GM18520 (cell line): ENCODE data around the gene MDH2.
"Not testable (repeated sequence)": the region's sequence is repeated elsewhere in the genome, so short reads cannot be mapped to it uniquely, and the experiment has no call there.

Experiments used
- ATAC-seq: cut with Tn5 transposase; IDR thresholded peaks from one replicate; pipeline ENCODE4 v1.9.1; 2021; ENCODE audit not compliant: unreplicated experiment

MDH2 gene

GRCh38 chr7:76071316-76072242 lies 23.7 kb downstream of the MDH2 start:
- no peak for ATAC-seq

- ATAC-seq = no peak
Observed at GRCh38 chr7:76072243-76073148, 24.6 kb downstream of the MDH2 start.

- no peak for ATAC-seq
Observed at GRCh38 chr7:76073335-76073990, 25.6 kb downstream of the MDH2 start.

- no peak for ATAC-seq
Observed at GRCh38 chr7:76074306-76074971, 26.5 kb downstream of the MDH2 start.

DNA sequence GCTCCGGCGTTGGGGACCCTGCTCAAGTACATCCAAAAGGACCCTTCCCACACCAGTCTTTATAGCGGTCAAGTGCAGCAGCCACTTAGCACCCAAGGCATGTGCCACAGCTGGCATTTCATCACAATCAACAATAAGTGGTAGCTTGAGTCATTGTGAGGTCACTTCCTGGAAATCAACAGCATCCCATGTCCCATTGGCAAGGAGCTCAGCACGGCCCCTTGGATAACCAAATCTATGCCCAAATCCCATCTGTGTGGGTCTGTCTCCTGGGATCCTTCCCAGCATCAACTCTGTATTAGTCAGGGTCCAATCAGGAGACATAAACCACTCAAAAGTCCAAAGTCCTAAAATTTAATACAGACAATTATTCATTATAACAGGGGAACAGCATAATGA lies 27.1 kb downstream of the MDH2 start:
- no peak for ATAC-seq

DNA sequence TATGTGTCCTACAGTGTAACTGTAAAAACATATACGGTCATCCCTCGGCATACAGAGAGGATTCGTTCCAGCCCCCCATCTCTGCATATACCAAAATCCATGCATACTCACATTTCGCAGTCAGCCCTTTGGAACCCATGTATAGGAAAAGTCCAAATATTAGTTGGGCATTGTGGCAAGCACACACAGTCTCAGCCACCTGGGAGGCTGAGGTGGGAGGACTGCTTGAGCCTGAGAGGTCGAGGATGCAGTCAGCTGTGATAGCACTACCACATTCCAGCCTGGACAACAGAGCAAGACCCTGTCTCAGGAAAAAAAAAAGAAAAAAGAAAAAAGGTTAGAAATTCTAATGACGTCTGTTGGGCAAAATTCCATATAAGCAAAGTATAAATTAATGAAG lies 29.1 kb downstream of the MDH2 start:
- ATAC-seq = no peak

GRCh38 chr7:76077435-76077834 lies 29.5 kb downstream of the MDH2 start:
- ATAC-seq = no peak

- no peak for ATAC-seq
Observed at GRCh38 chr7:76080204-76080603, 32.3 kb downstream of the MDH2 start.

GRCh38 chr7:76084115-76084514 lies 36.2 kb downstream of the MDH2 start:
- not testable (repeated sequence) for ATAC-seq

DNA sequence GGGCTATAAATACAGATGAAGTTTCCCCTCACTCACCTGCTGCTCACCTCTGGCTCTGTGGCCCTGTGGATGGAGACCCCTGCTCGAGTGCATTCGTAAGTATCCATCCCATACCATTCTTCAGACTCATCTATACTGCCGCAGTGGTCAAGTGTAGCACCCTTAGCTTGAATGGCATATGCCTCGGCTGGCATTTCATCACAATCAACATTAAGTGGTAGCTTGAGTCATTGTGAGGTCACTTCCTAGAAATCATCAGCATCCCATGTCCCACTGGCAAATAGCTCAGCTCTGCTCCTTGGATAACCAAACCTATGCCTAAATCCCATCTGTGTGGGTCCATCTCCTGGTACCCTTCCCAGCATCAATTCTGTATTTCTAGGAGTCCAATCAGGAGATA lies 38.2 kb downstream of the MDH2 start:
- ATAC-seq = no peak

DNA sequence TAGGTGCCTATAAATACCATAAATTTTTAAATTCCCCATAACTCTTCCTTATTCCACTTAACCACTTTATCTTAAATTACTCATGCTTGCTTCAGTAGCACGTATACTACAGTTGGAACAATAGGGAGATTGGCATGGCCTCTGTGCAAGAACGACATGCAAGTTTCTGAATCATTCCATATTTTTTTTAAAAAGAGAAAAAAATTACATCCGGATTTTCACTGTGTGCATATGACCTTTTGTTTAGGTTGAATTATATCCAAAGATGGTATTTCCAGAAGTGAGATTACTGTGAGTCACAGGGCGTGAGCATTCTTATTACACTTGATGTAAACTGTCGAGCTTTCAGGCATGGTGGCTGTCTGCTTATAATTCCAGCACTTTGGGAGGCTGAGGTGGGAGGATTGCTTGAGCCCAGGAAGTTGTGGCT lies 39.5 kb downstream of the MDH2 start:
- not testable (repeated sequence) for ATAC-seq

- ATAC-seq = no peak
Observed at GRCh38 chr7:76089865-76090475, 42.1 kb downstream of the MDH2 start.

DNA sequence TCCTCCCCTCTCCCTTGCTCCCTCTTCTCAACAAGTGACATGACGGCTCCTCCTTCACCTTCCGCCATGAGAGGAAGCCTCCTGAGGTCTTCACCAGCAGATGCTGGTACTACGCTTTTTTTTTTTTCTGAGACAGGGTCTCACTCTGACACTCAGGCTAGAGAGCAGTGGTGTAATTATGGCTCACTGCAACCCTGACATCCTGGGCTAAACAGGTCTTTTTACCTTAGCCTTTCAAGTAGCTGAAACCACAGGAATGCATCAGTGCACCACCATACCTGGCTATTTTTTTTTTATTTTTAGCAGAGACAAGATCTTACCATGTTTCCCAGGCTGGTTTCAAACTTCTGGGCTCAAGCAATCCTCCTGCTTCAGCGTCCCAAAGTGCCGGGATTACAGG lies 43.6 kb downstream of the MDH2 start:
- no peak for ATAC-seq

GRCh38 chr7:76093531-76093930 lies 45.6 kb downstream of the MDH2 start:
- not testable (repeated sequence) for ATAC-seq

DNA sequence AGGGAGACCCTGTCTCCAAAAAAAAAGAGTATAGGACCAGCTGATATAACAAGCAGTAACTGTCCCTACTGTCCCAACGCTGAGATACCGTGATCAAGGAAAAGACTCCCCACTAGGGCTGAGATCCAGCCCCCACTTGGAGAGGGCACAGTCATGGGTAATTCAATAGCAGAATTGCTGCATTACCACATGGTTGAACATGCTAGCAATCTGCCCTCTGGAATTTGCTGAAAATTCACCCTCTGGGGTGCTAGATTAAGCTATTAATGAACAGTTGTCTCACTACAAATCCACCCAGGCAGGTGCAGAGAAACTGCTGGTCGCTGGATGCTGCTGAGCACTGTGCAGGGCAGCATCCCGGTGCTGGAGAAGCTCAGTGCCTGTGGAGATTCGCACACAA lies 46.4 kb downstream of the MDH2 start:
- ATAC-seq = not testable (repeated sequence)

DNA sequence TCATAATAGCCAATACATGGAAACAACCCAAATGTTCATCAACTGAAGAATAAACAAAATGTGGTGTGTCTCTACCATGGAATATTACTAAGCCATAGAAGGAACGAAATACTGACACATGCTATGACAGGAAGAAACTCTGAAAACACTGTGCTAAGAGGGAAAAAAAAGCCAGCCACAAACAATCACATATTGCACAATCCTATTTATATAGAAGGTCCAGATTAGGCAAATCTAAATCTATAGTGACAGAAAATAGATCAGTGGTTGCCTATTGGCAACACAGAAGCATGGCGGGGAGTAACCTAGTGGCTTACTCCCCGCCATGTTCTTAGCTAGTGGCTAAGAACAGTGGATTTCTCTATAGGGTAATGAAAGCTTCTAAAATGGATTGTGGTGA lies 48.0 kb downstream of the MDH2 start:
- no peak for ATAC-seq

DNA sequence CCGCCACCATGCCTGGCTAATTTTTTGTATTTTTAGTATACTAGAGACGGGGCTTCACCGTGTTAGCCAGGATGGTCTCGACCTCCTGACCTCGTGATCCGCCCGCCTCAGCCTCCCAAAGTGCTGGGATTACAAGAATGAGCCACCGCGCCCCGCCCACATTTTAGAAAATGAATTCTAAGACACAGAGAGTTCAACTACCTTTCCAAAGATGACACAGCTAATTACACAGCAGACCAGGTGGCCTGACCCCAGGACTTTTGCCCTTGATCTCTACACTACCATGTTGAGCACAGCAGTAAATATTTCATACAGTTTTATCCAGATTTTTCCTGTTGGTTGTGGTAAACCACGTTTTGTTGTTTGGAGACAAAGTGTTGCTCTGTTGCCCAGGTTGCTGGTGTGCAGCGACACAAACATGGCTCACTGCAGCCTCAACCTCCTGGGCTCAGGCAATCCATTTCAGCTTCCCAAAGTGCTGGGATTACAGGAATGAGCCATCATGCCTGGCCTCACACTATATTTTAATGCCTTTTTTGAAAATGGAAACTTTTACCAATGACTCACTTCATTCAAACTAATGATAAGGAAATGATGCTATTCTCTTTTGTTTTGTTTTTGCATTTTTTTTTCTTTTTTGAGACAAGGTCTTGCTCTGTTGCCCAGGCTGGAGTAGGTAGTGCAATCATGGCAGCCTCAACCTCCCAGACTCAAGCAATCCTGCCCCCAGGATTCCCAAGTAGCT lies 54.0 kb downstream of the MDH2 start:
- ATAC-seq = not testable (repeated sequence)

GRCh38 chr7:76103788-76104187 lies 55.9 kb downstream of the MDH2 start:
- not testable (repeated sequence) for ATAC-seq

DNA sequence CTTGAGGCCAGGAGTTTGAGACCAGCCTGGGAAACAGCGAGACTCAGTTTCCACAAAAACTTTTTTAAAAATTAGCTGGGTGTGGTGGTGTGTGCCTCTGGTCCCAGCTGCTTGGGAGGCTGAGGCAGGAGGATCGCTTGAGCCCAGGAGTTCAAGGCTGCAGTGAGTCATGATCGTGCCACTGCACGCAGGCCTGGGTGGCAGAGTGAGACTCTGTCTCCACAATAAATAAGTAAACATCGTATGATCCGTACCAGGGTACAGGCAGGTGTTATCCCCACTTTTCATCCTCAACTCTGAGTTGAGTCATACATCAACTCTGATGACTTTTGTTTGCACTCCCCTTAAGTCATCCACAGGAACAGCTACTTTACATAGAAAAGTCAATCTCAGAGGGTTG lies 58.2 kb downstream of the MDH2 start:
- ATAC-seq = not testable (repeated sequence)

- ATAC-seq = no peak
Observed at GRCh38 chr7:76106893-76107292, 59.0 kb downstream of the MDH2 start.
